NCI-H146 treated with DMSO at 0.1 percent for 48 hours (cell line): Measurements from ENCODE around the gene C12orf50.
"Not testable (repeated sequence)": the region's sequence is repeated elsewhere in the genome, so short reads cannot be mapped to it uniquely, and the experiment has no call there.

Experiments
- DNase-seq: peaks from one replicate; lab custom pipeline; 2025; ENCODE audit not compliant: unreplicated experiment; lab: John Stamatoyannopoulos, UW

Gene C12orf50

DNA sequence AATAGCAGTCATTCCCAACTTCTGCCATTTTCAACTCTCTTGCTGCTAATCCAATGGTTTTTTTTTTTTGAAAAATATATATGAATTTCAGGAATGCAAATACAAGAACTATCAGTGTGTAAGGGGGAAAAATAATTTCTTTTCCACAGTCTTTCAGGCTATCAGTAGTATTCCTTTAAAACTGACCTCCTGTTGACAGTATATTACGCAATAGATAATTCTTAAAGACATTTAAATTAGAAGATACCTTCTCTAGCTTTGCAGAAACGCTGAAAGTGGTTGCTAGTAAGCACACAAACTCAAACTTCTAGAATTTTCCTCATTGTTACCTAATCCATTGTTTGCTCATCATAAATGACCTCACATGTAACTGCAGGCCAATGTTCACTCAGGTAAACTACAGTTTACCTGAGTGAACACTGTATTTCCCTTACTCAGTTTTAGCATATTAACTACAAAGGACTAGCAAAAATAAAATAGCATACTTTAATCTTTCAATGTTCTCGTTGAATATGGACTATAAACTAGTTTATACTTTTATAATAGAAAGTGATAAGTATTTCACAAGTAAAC is at the start of gene C12orf50:
TSS of gene C12orf50 (minus strand) at position 309 of the 573 bp plus-strand sequence. CDS start 2,439 bp downstream, outside the sequence.
- no peak for DNase-seq

DNA sequence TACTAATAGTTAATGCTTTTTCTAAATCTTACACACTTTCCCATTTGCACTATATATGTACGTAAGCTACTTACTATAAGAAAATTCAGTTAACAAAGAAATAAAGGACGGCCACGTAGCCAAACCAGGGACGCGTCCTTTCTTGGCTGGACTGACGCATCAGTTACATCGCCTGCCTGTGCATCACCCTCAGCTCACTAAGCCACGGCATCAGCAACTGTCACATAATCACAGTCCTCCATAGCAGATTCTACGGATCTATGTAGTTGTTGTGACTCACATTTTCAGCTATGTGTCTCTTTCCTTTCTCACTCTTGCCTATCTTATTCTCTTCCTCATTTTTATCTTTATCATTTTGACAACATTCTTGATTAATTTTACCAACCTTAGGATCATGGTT is 38.1 kb upstream of the C12orf50 start:
- no peak for DNase-seq

DNA sequence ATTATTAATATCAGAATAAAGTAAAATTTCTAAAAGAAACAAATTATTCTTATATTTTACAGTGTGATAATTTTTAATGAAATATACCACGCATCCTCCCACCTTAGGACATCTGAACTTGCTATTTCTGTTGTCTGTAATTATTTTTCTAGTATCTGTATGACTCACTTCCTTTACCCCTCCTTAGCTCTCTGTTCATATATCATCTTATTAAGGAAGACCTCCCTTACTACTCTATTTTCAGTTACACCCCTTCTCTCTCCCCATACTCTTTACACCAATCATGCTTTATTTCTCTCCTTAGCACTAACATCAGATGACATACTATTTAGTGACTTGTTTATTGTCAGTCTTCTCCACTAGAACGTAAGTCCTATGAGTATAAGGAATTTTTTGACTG is 34.2 kb upstream of the C12orf50 start:
- no peak for DNase-seq

- DNase-seq = no peak
Observed at GRCh38 chr12:88062474-88062873, 33.3 kb upstream of the C12orf50 start.

GRCh38 chr12:88058719-88059077 is 29.5 kb upstream of the C12orf50 start:
- no peak for DNase-seq

DNA sequence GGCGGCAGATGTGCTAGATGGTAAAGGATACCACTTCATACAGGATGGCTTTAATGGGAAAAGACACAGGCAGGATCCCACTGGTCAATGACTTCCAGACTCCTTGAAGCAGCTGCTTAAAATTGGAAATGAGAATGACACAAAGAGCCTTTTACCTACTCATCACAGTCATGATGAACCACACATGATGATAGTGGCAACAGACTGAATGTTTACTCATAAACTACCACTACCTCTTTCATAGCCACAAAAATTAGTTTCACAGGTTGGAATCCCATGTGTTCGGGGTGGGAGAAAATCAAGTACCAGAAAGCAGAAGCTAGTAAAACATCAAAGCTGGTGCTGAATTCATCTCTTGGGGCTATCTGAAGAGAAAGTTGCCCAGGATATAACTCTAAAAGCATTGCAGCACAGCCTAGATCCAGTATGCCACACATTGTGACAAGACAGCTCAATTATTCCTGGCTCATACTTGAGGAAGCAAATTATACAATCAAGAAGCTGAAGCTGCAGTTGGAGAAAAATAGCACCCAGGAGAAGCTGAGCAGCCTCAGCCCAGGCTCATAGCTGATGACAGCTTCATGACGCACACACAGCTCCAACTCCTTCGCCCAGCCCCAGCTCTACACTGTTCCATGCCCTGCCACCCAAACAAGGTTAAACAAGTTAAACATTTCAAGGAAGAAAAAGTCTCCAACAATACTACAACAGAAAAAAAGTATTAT is 29.0 kb upstream of the C12orf50 start:
- DNase-seq = no peak

DNA sequence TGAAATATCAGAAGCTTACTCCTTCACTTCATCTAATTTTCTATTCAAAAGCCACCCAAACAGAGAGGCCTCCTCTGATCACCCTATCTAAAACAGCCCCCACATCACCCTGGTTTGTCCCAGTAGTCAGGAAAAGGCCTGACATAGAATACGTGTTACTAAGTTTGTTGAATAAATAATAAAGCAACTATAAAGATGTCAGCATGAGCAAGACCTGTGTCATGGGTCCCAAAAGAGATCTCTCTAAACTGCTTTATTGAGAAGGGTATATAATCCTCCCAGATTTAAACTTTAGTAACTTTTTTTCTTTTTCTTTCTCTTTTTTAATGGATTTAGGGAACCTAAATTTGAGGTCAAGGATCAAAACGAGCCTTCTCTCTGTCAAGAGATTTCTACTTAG is 27.4 kb upstream of the C12orf50 start:
- no peak for DNase-seq

GRCh38 chr12:88052686-88053085 is 23.5 kb upstream of the C12orf50 start:
- peak; percentile 34 for DNase-seq

GRCh38 chr12:88044035-88044434 is 14.8 kb upstream of the C12orf50 start:
- DNase-seq = no peak

DNA sequence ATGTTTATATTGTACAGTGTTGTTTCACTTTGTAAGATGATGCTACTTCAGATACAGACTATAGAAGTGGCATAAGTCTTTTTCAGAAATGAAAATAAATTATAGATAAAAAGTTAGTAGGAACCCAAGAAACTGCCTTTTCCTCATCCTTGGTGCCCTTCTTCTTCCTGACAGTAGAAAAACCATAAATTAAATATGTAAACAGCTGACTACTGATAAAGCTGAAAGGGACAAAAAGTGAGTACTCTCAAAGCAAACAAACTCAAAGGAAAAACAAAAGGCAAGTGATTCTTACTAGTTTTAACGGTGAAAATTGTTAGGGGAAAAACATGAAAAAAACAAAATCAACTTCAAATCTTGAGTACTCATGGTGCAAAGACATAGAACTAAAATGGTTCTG is 8.6 kb upstream of the C12orf50 start:
- no peak for DNase-seq

DNA sequence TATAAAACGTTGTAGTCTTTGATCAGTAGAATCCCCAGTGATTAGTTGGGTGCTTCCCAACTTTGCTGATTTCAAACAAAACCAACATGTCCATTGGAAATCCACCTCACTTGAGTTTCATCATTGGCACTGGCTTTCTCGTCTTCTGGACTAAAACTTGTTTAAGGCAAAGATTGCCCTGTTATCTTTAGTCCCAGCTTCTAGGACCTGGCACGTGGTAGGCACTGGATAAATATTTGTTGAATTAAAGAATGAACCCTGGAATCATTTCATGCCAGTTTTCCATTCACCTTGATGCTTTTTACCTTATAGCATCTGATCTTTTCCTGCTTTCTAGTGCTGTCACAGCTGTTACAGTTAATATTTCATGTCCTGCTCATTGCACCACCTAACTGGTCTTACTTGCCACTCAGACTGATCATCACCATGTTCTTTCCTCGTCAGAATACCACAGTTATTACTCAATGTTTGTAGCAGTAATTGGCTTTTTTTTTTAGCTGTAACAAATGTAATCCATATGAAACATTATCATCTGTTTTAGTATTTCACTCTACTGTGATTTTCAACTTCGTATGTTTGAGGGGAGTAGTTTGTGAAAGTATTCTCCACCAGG is 7.3 kb upstream of the C12orf50 start:
- DNase-seq = no peak

- DNase-seq = no peak
Observed at GRCh38 chr12:88035907-88036289, 6.7 kb upstream of the C12orf50 start.

- peak; percentile 60 for DNase-seq
Observed at GRCh38 chr12:88035271-88035906, 6.2 kb upstream of the C12orf50 start.

DNA sequence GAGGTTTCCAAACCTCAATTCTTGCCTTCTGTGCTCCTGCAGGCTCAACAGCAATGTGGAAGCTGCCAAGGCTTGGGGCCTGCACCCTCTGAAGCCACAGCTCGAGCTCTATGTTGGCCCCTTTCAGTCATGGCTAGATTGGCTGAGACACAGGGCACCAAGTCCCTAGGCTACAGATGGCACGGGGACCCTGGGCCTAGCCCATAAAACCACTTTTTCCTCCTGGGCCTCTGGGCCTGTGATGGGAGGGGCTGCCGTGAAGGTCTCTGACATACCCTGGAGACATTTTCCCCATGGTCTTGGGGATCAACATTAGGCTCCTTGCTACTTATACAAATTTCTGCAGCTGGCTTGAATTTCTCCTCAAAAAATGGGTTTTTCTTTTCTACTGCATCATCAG is 2.0 kb upstream of the C12orf50 start:
- DNase-seq = not testable (repeated sequence)

DNA sequence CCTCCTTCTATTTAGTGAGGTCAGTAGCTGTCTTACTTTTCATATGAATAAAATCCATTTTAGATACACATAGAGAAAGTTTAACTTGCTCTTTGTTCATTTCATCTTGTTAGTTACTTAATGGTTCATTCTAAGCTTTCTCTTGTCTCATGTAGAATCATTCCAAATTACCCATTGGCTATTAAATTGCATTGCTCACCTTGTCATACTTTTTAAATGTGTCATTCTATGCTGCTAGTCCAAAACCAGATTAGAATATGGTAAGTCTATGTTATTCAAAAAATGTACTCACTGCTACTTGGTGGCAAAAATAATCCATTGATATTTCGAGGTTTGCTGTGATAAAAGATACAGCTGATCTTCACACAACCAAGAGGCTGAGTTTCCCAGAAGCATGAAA is 3.0 kb downstream of the C12orf50 start:
- no peak for DNase-seq

DNA sequence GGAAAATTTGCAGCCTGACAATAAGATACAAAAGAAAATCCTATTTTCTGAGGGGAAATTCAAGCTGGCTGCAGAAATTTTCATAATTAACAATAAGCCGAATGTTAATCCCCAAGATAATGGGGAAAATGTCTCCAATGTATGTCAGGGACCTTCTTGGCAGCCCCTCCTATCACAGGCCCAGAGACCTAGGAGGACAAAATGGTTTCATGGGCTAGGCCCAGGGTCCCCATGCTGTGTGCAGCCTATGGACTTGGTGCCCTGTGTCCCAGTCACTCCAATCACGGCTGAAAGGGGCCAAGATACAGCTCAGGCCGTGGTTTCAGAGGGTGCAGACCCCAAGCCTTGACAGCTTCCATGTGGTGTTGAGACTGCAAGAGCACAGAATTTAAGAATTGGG is 11.2 kb downstream of the C12orf50 start:
- DNase-seq = no peak

DNA sequence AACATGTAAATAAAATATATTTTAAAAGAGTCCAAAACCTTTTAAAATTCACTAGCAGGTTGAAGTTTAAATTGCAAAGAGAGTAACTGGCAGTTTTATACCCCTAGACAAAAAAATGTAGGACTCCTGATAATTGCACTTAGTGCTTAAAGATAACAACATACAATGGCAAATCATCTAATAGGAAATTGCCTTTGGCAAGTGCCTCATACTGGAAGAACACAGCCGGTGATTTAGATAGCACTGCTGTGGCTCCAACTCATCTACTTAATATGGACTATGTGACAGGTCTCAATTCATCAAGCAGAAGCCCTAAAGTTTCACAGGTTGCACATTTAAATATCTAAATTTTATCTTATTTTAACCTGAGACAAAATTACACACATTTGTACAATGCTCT is 13.4 kb downstream of the C12orf50 start:
- DNase-seq = no peak

- DNase-seq = no peak
Observed at GRCh38 chr12:88011755-88012154, 17.4 kb downstream of the C12orf50 start.

DNA sequence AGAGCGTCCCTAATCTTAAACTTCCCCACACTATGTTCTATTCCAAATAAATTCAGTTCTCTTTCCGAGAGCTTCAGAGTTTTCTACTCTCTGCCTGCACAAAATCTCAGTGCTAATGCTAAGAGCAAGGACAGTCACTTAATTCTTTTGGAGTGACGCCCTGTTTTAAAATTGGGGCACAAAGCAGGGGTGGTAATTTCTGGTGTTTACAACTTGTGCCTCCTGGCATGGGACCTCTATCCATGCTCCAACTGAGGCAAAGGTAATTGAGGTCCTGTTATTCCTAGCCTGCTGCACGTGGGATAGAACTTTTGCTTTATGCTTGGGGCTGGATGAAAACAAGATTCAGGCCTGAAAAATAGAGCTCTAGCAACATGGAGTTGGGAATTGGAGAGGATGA is 22.9 kb downstream of the C12orf50 start:
- no peak for DNase-seq

DNA sequence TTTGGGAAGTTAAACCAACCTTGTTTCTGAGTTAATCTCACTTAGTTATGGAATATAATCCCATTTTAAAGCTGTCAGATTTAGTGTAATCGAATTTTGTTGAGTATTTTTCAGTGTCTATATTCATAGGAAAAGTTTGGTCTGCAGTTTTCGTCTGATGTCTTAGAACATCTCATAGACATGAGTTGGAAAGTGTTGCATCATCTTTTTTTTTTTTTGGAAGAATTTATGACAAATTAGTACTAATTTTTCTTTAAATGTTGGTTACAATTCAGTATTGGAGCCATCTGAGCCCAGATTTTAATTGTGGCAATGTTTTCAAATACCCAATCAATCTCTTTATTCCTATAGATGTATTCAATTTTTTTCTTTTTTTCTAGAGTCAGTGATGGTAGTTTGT is 27.9 kb downstream of the C12orf50 start:
- DNase-seq = no peak

DNA sequence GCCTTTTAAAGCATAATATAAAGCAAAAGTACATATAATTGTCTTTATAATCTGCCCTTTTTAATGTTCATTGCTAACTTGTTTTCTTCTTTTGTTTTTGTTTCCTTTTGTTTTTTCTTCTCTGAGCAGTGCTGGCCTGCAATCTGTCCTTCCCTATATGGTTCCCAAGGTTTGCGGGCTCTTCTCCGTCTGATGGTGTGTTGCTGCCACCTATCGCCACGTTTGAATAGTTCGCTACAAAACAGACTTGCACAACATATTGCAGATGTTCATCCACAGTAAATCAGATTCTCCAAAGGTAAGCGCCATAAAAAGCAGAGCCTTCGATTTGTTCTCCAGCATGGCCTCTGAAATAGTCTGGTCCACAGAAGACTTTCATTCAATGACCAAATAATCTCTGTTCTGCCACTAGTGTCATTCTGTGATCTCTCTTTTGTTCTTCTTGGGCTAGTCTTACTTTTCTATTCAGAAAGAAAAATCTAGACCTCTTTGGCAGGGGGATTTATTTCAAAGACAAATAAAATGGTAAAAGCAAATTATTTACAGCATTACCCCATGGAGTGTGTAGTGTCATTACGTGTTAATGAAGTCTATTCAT is 33.5 kb downstream of the C12orf50 start:
- DNase-seq = peak; percentile 67

DNA sequence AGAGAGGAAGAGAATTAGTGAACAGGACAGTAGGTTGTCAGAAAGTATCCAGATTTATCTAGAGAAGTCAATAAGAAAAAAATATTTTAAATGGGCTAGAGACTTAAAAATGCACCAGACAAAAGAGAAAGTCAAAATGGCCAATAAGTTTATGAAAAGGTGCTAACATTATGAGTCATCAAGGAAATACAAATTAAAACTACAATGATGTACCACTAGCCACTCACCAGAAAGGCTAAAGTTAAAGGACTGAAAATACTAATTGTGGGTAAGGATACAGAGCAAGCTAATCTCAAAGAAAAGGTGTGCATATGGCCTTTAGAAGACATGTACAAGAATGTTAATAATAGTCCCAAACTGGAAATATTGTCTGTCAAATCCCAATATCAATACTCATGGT is 37.7 kb downstream of the C12orf50 start:
- DNase-seq = no peak
